Vagina (tissue), 2 donors: Measurements from ENCODE around the gene METTL25.

Experiments
- CTCF ChIP-seq, 3 experiments: fragments of 450-650 bp in 2 of 3; fragments of 200-600 bp in 1 of 3; sonication (generic) in 1 of 3; IDR thresholded peaks; one replicate each; pipeline ENCODE4 v1.5.1; 2017 to 2019; ENCODE audit warnings: antibody characterized with exemption in 3 of 3, mild to moderate bottlenecking in 2 of 3, moderate library complexity in 2 of 3
- POLR2AphosphoS5 ChIP-seq, 2 donors: sonication (generic); formaldehyde crosslinking; IDR thresholded peaks; one replicate each; pipeline ENCODE4 v1.9.0; 2017; ENCODE audit warnings: antibody characterized with exemption in 2 of 2, mild to moderate bottlenecking in 2 of 2, low read depth in 1 of 2; ENCODE audit not compliant: insufficient read depth in 1 of 2

- TF ChIP-seq CTCF (IDR thresholded peaks at IDR 0.05) (no peak), POLR2AphosphoS5 (IDR thresholded peaks at IDR 0.05; ENCODE audit: insufficient read depth in 1 of 2, low read depth in 1 of 2) (no peak)
Measured at GRCh38 chr12:82375201-82375600, 16.9 kb downstream of the METTL25 start.
